Ecto neural progenitor cell (in vitro differentiated cells): ENCODE data around the gene SRXN1.

Experiments used
- DNase-seq: peaks from one replicate; pipeline ENCODE4 v3.0.0-alpha.2; 2018; ENCODE audit warnings: low spot score

SRXN1 gene

DNA sequence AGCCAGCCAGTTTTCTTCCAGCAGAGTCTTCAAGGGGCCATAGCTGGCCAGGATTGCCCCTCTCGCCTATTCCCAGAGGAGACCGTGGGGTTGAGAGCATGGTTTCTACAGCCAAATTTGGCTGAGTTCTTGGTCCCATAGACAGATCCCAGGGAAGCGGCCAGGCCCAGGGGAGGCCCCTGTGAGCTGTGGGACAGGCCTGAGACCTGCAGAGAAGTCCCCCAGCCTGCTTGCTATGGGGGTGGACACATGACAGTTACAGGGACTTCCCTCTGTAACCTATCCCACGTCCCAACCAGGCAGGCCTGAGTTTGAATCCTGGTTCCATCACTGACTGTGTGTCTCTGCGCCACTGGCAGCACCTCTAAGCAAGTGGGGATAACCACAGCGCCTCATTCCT, 45.5 kb downstream of the SRXN1 start:
- no peak for DNase-seq

DNA sequence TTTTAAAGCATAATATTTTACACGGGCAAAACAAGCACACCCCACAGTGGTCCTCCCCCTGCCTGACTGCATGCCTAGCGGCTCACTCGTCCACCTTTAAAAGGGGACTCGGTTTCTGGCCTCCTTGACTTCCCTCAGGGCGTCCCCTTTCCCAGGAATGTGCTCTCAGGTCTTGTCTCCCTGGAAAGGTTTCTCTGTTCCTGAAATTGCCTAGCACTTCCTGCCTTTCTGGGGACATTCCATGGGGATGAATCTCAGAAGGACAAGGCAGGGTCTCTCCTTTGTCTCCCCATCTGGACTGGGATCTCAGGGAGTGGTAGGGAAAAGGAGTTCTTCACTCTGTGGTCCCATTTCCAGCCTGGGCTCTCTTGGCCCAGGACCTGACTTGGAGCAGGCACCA, 47.8 kb downstream of the SRXN1 start:
- DNase-seq = no peak

DNA sequence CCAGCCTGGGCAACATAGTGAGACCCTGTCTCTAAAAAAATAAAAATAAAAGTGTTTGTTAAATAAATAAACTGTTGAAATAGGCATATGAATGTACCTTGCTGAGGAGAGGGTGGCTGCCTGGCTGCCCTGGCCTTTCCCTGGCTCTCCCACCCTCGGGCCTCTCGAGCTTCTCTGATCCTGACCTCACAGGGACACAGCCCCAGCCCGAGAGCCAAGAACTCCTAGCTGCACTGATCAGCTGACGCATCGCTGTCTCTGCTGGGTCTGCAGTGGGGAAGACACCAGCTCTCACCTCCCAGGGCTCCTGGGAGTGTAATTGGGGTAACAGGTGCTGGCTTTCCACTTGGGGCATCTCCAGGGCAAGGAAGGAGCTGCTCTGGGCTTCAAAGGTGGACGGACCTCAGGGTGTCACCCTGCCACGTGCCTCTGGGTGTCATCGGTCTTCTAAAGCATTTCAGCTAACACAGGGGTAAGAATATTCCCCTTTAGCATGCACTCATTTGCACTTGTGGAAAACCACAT, 49.8 kb downstream of the SRXN1 start:
- no peak for DNase-seq

DNA sequence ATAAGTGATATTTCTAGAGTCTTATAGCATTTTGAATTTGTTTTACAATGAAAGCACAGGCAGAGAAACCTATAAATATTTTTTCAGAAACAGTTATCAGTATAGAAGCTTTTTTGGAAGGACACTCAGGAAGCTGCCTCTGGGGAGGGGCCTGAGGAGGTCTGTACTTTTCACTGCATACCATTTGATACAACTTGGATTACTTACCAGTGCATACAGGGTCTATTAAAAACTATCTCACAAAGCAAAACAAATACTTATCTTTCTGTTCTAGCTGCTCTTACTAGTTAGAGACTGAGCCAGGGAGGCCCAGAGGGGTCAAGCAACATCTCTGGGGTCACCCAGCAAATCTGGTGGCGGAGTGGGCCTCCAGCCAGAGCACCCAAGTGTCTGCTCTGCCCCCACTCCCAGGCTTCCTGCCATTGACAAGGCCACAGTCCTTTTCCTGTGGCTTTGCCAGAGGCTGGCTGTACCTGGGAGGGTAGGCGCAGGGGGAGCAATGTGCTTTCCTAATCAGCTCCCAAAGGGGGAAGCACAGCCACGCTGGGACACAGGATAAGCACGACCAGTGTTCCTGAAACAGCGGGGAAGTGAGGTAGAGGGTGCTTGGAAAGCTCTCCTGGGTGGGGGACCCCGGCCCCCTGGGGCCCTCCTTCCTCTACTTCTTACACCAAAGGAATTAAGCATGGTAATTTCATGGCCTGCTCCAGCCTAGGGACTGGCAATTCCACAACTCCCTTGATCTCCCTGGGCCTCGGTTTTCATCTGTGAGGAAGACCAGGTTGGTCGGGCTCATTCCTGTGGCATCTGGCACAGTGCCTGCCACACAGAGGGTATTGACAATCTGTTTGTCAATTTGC, 50.7 kb downstream of the SRXN1 start:
- no peak for DNase-seq

DNA sequence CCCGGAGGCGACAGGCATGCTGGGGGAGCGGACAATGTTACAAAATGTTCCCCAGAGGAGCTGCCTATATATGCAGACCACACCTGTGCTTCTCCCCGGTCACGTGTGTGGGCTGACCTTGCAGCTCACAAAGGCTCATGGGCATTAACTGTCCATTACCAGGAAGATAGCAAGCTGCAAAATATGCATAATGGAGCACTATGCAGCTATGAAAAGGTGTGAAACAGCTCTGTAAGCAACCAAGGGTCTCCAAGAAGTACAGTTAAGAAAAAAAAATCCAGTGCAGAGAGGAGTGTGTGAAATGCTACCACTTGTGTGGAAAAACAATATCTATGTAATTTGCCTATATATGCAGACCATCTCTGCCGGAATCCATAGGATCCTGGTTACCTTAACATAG, 52.3 kb downstream of the SRXN1 start:
- DNase-seq = no peak

DNA sequence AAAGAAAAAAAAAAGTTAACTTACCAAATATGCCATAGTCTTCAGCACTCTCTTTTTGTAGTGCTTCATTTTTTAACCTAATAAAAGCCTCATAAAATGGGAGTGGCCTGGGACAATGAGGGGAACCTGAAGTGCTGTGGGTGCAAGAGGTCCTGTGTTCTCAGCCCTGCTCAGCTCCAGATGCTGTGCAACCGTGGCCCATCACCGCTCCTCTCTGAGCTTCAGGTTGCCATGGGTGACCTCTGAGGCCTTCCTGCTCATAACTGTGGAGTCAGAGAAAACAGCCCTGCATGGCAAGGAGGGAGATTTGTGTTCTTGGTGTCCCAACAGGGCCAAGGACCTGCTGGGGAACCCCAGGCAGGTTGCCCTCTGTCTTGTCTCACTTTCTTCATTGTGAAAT, 52.9 kb downstream of the SRXN1 start:
- DNase-seq = no peak

DNA sequence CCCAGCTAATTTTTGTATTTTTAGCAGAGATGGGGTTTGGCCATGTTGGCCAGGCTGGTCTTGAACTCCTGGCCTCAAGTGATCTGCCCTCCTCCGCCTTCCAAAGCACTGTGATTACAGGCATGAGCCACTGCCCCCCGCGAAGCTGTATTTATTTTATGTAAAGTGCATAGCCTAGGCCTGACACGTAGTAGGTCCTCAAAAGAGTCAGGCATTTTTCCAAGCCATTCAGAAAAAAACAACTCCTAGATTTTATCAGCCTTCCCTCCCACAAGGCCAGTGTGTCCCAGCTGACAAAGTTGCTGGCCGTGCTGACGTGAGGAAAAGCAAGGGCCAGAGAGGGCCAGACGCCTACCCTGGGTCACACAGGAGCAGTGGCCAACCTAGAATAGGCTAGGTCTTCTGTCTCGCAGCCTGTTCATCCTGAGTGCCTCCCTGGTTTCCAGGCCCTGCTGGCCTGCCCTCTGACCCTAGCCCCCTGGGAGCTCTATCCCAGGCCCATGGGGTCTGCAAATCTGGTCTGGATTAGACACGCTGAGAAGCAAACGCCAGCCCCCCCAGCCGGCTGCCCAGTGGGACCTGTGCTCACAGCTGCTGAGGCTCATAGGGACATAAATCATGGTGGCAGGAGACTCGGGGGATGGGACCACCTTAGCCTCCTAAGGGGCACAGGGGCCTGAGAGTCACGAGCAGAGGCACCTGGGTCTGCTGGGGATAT, 54.7 kb downstream of the SRXN1 start:
- DNase-seq = no peak

DNA sequence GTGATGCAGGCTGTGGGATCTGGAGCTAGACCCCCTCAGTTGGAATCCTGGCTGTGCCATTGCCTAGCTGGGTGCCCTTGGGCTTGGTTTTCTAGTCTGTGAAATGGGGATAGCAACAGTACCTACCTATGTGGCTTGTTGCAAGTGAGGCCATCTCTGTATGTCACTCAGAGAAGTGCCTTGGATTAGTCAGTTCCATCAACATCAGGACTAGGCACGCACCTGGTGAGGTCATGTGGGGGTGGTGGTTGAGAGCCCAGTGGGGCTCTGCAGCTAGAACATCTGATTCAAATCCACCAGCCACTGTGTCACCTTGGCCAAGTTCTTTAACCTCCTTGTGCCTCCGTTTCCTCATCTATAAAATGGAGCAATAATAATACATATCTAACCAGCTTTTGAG, 55.4 kb downstream of the SRXN1 start:
- DNase-seq = no peak
